Measurements from ENCODE around the gene GPRIN1.
"Not testable (repeated sequence)": the region's sequence is repeated elsewhere in the genome, so short reads cannot be mapped to it uniquely, and the experiment has no call there.

The GPRIN1 gene

GRCh38 chr5:176595386-176595943, 14.5 kb downstream of the GPRIN1 start:
- DNase-seq, result no peak

- no peak for DNase-seq
Measured at GRCh38 chr5:176594554-176594953, 15.4 kb downstream of the GPRIN1 start.

GRCh38 chr5:176593273-176593869, 16.6 kb downstream of the GPRIN1 start:
- no peak for DNase-seq

GRCh38 chr5:176592573-176592972, 17.4 kb downstream of the GPRIN1 start:
- DNase-seq, result no peak

GRCh38 chr5:176591667-176592066, 18.3 kb downstream of the GPRIN1 start:
- not testable (repeated sequence) for DNase-seq

- DNase-seq, result no peak
Measured at GRCh38 chr5:176590035-176590717, 19.8 kb downstream of the GPRIN1 start.

- DNase-seq, result no peak
Measured at GRCh38 chr5:176589039-176589769, 20.8 kb downstream of the GPRIN1 start.

GRCh38 chr5:176588297-176588696, 21.7 kb downstream of the GPRIN1 start:
- no peak for DNase-seq

- DNase-seq, result no peak
Measured at GRCh38 chr5:176587398-176587797, 22.6 kb downstream of the GPRIN1 start.

GRCh38 chr5:176583076-176583475, 26.9 kb downstream of the GPRIN1 start:
- DNase-seq, result no peak

- no peak for DNase-seq
Measured at GRCh38 chr5:176581361-176581760, 28.6 kb downstream of the GPRIN1 start.

GRCh38 chr5:176579323-176579722, 30.6 kb downstream of the GPRIN1 start:
- DNase-seq, result no peak

GRCh38 chr5:176578391-176578808, 31.6 kb downstream of the GPRIN1 start:
- DNase-seq, result no peak

- no peak for DNase-seq
Measured at GRCh38 chr5:176577312-176578176, 32.4 kb downstream of the GPRIN1 start.

- no peak for DNase-seq
Measured at GRCh38 chr5:176575488-176576422, 34.2 kb downstream of the GPRIN1 start.

- DNase-seq, result no peak
Measured at GRCh38 chr5:176575066-176575465, 34.9 kb downstream of the GPRIN1 start.

GRCh38 chr5:176574297-176574591, 35.7 kb downstream of the GPRIN1 start:
- no peak for DNase-seq

- peak; percentile 16 for DNase-seq
Measured at GRCh38 chr5:176573564-176574296, 36.2 kb downstream of the GPRIN1 start.

GRCh38 chr5:176570044-176570443, 39.9 kb downstream of the GPRIN1 start:
- DNase-seq, result peak; percentile 15

- no peak for DNase-seq
Measured at GRCh38 chr5:176568657-176569056, 41.3 kb downstream of the GPRIN1 start.

- no peak for DNase-seq
Measured at GRCh38 chr5:176565760-176566288, 44.1 kb downstream of the GPRIN1 start.
